CD4-positive, alpha-beta memory T cell (primary cell): ENCODE data around the gene SPINT3. TPM values are rescaled to one million over a fixed set of nuclear protein-coding genes. Genes with fewer than 3 reads are reported as not detected.

Experiments
- CTCF ChIA-PET: fragments of 350-600 bp; sonication (Branson Sonifier 250); formaldehyde crosslinking; loops from one replicate; lab custom pipeline; 2021; ENCODE audit warnings: inconsistent platforms; ENCODE audit not compliant: partially characterized antibody; lab: Charles Lee
- POLR2A ChIA-PET: fragments of 350-600 bp; sonication (Branson Sonifier 250); formaldehyde crosslinking; loops from one replicate; lab custom pipeline; 2021; ENCODE audit not compliant: partially characterized antibody; lab: Charles Lee
- DNase-seq, 5 donors: peaks; one replicate each; pipeline versions ENCODE4 v3.0.0 to v3.0.0-alpha.2; 2020 to 2022; ENCODE audit warnings: mixed read lengths in 1 of 5
- H3K27ac ChIP-seq: one replicate; pipeline ENCODE4 v1.7.0; 2013; ENCODE audit warnings: low read depth, low read length
- H3K27me3 ChIP-seq: 2 replicates; pipeline ENCODE4 v1.7.0; 2013; ENCODE audit warnings: mild to moderate bottlenecking, low read length, moderate library complexity; ENCODE audit not compliant: insufficient read depth
- H3K36me3 ChIP-seq: 2 replicates; pipeline ENCODE4 v1.7.0; 2013; ENCODE audit warnings: mild to moderate bottlenecking, low read length, moderate library complexity; ENCODE audit not compliant: insufficient read depth
- H3K4me1 ChIP-seq: 2 replicates; pipeline ENCODE4 v1.7.0; 2013; ENCODE audit warnings: mild to moderate bottlenecking, low read length, moderate library complexity; ENCODE audit not compliant: insufficient read depth
- H3K4me3 ChIP-seq, 2 donors: one replicate each; pipeline ENCODE4 v1.7.0; 2013; ENCODE audit warnings: low read length in 2 of 2, mild to moderate bottlenecking in 1 of 2
- H3K9me3 ChIP-seq, 2 donors: one replicate each; pipeline ENCODE4 v1.7.0; 2013; ENCODE audit warnings: low read length in 2 of 2, control low read depth in 1 of 2; ENCODE audit not compliant: control insufficient read depth in 1 of 2
- H3K27ac Mint-ChIP-seq, 7 donors: one replicate each; pipeline ENCODE4 v1.8.0; 2020 to 2021; ENCODE audit warnings: mixed read lengths in 7 of 7, mild to moderate bottlenecking in 6 of 7, inconsistent platforms in 3 of 7, moderate library complexity in 3 of 7
- H3K27me3 Mint-ChIP-seq, 2 donors: one replicate each; pipeline ENCODE4 v1.8.0; 2020 to 2021; ENCODE audit warnings: mixed read lengths in 2 of 2
- H3K36me3 Mint-ChIP-seq, 2 donors: one replicate each; pipeline ENCODE4 v1.8.0; 2020 to 2021; ENCODE audit warnings: mixed read lengths in 2 of 2, inconsistent platforms in 1 of 2, mild to moderate bottlenecking in 1 of 2
- H3K4me1 Mint-ChIP-seq, 4 donors: one replicate each; pipeline ENCODE4 v1.8.0; 2020 to 2021; ENCODE audit warnings: mixed read lengths in 4 of 4, mild to moderate bottlenecking in 1 of 4
- H3K4me3 Mint-ChIP-seq, 8 donors: one replicate each; pipeline ENCODE4 v1.8.0; 2020 to 2021; ENCODE audit warnings: mixed read lengths in 8 of 8, mild to moderate bottlenecking in 7 of 8, moderate library complexity in 6 of 8, inconsistent platforms in 3 of 8
- H3K9me3 Mint-ChIP-seq, 8 donors: one replicate each; pipeline ENCODE4 v1.8.0; 2020 to 2021; ENCODE audit warnings: mixed read lengths in 8 of 8, mild to moderate bottlenecking in 5 of 8, inconsistent platforms in 3 of 8, moderate library complexity in 1 of 8
- intact Hi-C: fragments of 100-400 bp; cut with micrococcal nuclease; formaldehyde crosslinking; loops from one replicate; pipeline ENCODE4 v1.15.1; 2023
- polyA plus RNA-seq, 2 donors: library from polyadenylated mRNA; unstranded; fragments of 300-500 nt; fragmentation: Illumina TruSeq; gene quantifications; one replicate each; pipeline ENCODE4 v1.2.3, GENCODE V29; 2021
- total RNA-seq, 2 experiments: library from RNA; stranded (reverse); gene quantifications; one replicate each; pipeline ENCODE4 v1.2.3, GENCODE V29; 2021

Gene SPINT3
- not detected for total RNA-seq
- not detected for polyA plus RNA-seq

GRCh38 chr20:45515147-45515913, at the start of gene SPINT3:
Gene SPINT3 (minus strand): TSS chr20:45515622. CDS start chr20:45515608, 14 bp downstream.
- Mint-ChIP-seq H3K27me3 (peaks cover 7 to 28% of the 10 kb centered on the region in 2 donors), H3K4me1 (no peaks in the 10 kb centered on the region), H3K9me3 (peaks cover 0 to 4% (median 0%) of the 10 kb centered on the region in 8 donors), H3K27ac (no peak within 1 kb of the TSS), H3K4me3 (no peak within 1 kb of the TSS), H3K36me3 (no peaks in the 10 kb centered on the region)
- CTCF ChIA-PET, result interaction anchor here (1.4 kb wide), 1 partner anchor 12 kb away, joined by 3 read pairs; no protein-coding TSS in a partner anchor
- Histone ChIP-seq H3K9me3 (no peaks in the 10 kb centered on the region), H3K4me1 (no peaks in the 10 kb centered on the region), H3K27ac (no peak within 1 kb of the TSS), H3K4me3 (no peak within 1 kb of the TSS), H3K36me3 (no peaks in the 10 kb centered on the region), H3K27me3 (peaks cover 4% of the 10 kb centered on the region)
- intact Hi-C loops, result no loop called here
- POLR2A ChIA-PET, result no interaction called here
- DNase-seq, result no peak

GRCh38 chr20:45564760-45565276, 49.4 kb upstream of the SPINT3 start:
- peaks cover 8 to 27% of the 10 kb centered on the region in 2 donors for H3K27me3 Mint-ChIP-seq
- H3K27me3 ChIP-seq, result no peaks in the 10 kb centered on the region
- H3K4me1 Mint-ChIP-seq, result no peaks in the 10 kb centered on the region
- no peaks in the 10 kb centered on the region for H3K36me3 ChIP-seq
- ChIA-PET CTCF (no interaction called here), POLR2A (no interaction called here)
- no peaks in the 10 kb centered on the region for H3K36me3 Mint-ChIP-seq
- H3K4me3 ChIP-seq, result no peak overlapping the region
- intact Hi-C loops, result no loop called here
- no peaks in the 10 kb centered on the region for H3K4me1 ChIP-seq
- no peak overlapping the region for H3K4me3 Mint-ChIP-seq
- H3K9me3 Mint-ChIP-seq, result peaks cover 0 to 4% (median 2%) of the 10 kb centered on the region in 8 donors
- no peak for DNase-seq
- no peak overlapping the region for H3K27ac Mint-ChIP-seq
- no peak overlapping the region for H3K27ac ChIP-seq
- no peaks in the 10 kb centered on the region for H3K9me3 ChIP-seq

- Mint-ChIP-seq H3K9me3 (peaks cover 0 to 7% (median 3%) of the 10 kb centered on the region in 8 donors), H3K4me3 (no peak overlapping the region), H3K27me3 (peaks cover 26 to 37% of the 10 kb centered on the region in 2 donors), H3K36me3 (no peaks in the 10 kb centered on the region), H3K27ac (no peak overlapping the region), H3K4me1 (no peaks in the 10 kb centered on the region)
- DNase-seq, result no peak
- intact Hi-C loops, result no loop called here
- Histone ChIP-seq H3K27me3 (peaks cover 3% of the 10 kb centered on the region), H3K9me3 (no peaks in the 10 kb centered on the region), H3K4me1 (no peaks in the 10 kb centered on the region), H3K27ac (no peak overlapping the region), H3K36me3 (no peaks in the 10 kb centered on the region), H3K4me3 (no peak overlapping the region)
- POLR2A ChIA-PET, result no interaction called here
- CTCF ChIA-PET, result no interaction called here
These were observed 39.8 kb upstream of the SPINT3 start for GRCh38 chr20:45555198-45555597.

- Histone ChIP-seq H3K27me3 (no peaks in the 10 kb centered on the region), H3K36me3 (no peaks in the 10 kb centered on the region), H3K4me1 (no peaks in the 10 kb centered on the region), H3K27ac (no peak overlapping the region), H3K4me3 (no peak overlapping the region), H3K9me3 (no peaks in the 10 kb centered on the region)
- H3K9me3 Mint-ChIP-seq, result peaks cover 0 to 13% (median 5%) of the 10 kb centered on the region in 8 donors
- no peak overlapping the region for H3K27ac Mint-ChIP-seq
- POLR2A ChIA-PET, result no interaction called here
- CTCF ChIA-PET, result no interaction called here
- no peaks in the 10 kb centered on the region for H3K4me1 Mint-ChIP-seq
- no peak for DNase-seq
- peaks cover 14 to 31% of the 10 kb centered on the region in 2 donors for H3K27me3 Mint-ChIP-seq
- intact Hi-C loops, result no loop called here
- H3K4me3 Mint-ChIP-seq, result no peak overlapping the region
- no peaks in the 10 kb centered on the region for H3K36me3 Mint-ChIP-seq
These were observed 37.0 kb upstream of the SPINT3 start for GRCh38 chr20:45552456-45552855.

- Mint-ChIP-seq H3K36me3 (no peaks in the 10 kb centered on the region), H3K27me3 (peaks cover 11 to 33% of the 10 kb centered on the region in 2 donors), H3K4me1 (no peaks in the 10 kb centered on the region), H3K9me3 (peaks cover 0 to 13% (median 5%) of the 10 kb centered on the region in 8 donors), H3K4me3 (no peak overlapping the region), H3K27ac (no peak overlapping the region)
- no peak overlapping the region for H3K27ac ChIP-seq
- no peak for DNase-seq
- ChIA-PET CTCF (no interaction called here), POLR2A (no interaction called here)
- no peak overlapping the region for H3K4me3 ChIP-seq
- no peaks in the 10 kb centered on the region for H3K9me3 ChIP-seq
- H3K4me1 ChIP-seq, result no peaks in the 10 kb centered on the region
- intact Hi-C loops, result no loop called here
- peaks cover 3% of the 10 kb centered on the region for H3K27me3 ChIP-seq
- no peaks in the 10 kb centered on the region for H3K36me3 ChIP-seq
These were observed 35.3 kb upstream of the SPINT3 start for GRCh38 chr20:45550765-45551164.

- Histone ChIP-seq H3K4me3 (no peak overlapping the region), H3K9me3 (no peaks in the 10 kb centered on the region), H3K27ac (no peak overlapping the region), H3K27me3 (peaks cover 3% of the 10 kb centered on the region), H3K36me3 (no peaks in the 10 kb centered on the region), H3K4me1 (no peaks in the 10 kb centered on the region)
- Mint-ChIP-seq H3K4me1 (no peaks in the 10 kb centered on the region), H3K4me3 (no peak overlapping the region), H3K27me3 (peaks cover 8 to 29% of the 10 kb centered on the region in 2 donors), H3K27ac (no peak overlapping the region), H3K9me3 (peaks cover 0 to 13% (median 4%) of the 10 kb centered on the region in 8 donors), H3K36me3 (no peaks in the 10 kb centered on the region)
- no peak for DNase-seq
- CTCF ChIA-PET, result no interaction called here
- POLR2A ChIA-PET, result no interaction called here
- intact Hi-C loops, result no loop called here
These were observed 33.0 kb upstream of the SPINT3 start for GRCh38 chr20:45548410-45548809.

GRCh38 chr20:45547206-45547770, 31.9 kb upstream of the SPINT3 start, which contains the start of gene EPPIN:
Gene EPPIN (minus strand): TSS chr20:45547401. CDS start chr20:45547357, 44 bp downstream.
- Mint-ChIP-seq H3K9me3 (peaks cover 0 to 13% (median 4%) of the 10 kb centered on the region in 8 donors), H3K27ac (no peak within 1 kb of the TSS), H3K27me3 (peaks cover 8 to 32% of the 10 kb centered on the region in 2 donors), H3K4me3 (no peak within 1 kb of the TSS), H3K36me3 (no peaks in the 10 kb centered on the region), H3K4me1 (no peaks in the 10 kb centered on the region)
- ChIA-PET CTCF (no interaction called here), POLR2A (no interaction called here)
- Histone ChIP-seq H3K27me3 (peaks cover 3% of the 10 kb centered on the region), H3K4me3 (no peak within 1 kb of the TSS), H3K36me3 (no peaks in the 10 kb centered on the region), H3K27ac (no peak within 1 kb of the TSS), H3K4me1 (no peaks in the 10 kb centered on the region), H3K9me3 (no peaks in the 10 kb centered on the region)
- no peak for DNase-seq
- intact Hi-C loops, result no loop called here
